Measurements from ENCODE around the gene KCNQ1.

The KCNQ1 gene

DNA sequence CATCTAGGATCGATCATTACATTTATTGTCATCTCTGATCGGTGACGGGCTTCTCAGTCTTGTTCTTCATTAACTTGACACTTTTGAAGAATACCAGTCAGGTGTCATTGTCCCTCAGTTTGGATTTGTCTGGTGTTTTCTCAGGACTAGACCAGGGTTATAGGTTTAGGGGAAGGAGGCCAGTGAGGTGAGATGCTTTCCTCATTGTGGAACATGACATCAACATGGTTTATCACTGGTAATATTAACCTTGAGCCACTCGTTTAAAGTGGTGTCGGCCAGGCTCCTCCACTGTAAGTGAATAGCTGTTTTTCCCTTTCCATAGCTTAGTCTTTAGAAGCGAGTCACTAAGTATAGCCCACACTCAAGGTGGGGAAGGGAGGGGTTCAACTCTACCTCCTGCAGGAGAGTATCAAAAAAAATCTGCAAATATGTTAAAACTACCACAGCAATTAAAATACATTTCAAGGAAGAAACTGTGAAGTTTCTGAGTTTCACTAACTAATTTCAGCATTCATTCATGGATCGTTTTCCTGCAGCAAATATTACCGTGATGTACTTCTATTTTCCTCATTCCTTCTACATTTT is 213.0 kb downstream of the KCNQ1 start:
- no peak for DNase-seq

DNA sequence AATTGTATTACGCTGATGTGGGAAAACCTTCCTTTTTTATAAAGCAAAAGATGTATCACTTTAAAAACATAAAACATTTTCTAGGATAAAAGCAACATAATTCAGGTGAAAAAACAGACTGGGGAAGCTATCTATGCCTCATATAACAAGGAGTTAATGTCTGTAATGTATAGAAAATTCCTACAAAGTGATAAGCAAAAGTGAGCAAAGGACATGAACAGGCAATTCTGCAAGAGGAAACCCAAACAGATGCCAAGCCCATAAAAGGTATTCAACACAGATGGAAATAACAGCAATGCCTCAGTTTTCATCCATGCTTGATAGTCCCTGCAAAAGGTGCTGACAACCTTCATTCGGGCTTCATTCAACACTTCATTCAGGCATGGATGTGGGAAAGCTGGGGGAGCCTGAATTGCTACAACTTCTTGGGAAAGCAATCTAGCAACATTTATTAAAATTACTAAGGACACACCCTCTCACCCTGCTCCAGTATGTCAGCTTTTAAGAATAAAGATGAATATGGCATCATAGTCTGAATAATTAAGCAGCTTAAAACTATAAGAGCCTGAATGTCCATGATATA is 215.6 kb downstream of the KCNQ1 start:
- DNase-seq, result no peak

DNA sequence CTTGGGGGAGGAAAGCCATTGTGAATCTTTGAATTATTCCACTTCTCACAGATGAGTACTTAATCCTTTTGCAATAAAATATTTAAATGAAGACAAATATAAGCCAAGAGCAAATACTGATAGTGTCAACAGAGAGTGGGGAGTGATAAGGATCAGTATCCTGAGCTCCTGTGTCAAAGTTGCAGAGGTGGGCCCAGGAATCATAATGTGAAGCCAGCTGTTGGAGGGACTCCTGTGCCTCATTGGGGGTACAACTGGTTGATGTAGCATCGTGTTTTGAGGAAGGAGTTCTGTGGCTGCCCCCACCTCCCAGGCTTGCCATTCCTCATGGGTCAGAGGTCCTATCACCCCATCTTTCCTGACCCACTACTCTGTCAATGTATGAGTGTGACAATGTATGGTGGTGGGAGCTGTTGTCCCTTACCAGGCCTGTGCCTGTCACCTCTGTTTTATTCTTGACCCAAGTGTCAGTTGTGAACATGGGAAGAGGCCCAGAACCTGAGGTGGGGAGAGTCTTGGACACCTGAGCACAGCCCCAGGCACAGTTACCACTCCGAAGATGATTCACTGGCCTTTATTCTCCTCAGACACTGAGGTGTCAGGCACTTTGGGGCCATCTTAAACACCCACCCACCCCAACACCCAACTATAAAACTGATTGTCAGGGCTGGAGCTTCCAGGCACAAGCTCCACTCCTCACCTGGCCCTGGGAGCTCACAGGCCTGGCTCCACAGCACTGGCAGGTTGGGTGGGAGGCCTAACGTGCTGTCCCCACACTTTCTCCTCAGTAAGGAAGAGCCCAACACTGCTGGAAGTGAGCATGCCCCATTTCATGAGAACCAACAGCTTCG is 216.6 kb downstream of the KCNQ1 start:
- DNase-seq, result no peak

DNA sequence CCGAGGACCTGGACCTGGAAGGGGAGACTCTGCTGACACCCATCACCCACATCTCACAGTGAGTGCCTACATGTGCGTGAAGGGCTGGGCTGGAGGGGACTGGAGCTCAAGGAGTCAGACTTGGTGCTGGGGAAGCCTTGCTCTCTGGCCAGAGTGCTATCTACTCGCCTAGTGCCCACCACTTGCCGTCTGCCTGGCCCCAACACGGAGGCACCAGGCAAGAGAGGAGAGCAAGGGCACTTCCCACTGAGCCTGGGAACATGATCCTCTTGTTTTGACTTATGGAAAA is 217.2 kb downstream of the KCNQ1 start:
- DNase-seq, result no peak

DNA sequence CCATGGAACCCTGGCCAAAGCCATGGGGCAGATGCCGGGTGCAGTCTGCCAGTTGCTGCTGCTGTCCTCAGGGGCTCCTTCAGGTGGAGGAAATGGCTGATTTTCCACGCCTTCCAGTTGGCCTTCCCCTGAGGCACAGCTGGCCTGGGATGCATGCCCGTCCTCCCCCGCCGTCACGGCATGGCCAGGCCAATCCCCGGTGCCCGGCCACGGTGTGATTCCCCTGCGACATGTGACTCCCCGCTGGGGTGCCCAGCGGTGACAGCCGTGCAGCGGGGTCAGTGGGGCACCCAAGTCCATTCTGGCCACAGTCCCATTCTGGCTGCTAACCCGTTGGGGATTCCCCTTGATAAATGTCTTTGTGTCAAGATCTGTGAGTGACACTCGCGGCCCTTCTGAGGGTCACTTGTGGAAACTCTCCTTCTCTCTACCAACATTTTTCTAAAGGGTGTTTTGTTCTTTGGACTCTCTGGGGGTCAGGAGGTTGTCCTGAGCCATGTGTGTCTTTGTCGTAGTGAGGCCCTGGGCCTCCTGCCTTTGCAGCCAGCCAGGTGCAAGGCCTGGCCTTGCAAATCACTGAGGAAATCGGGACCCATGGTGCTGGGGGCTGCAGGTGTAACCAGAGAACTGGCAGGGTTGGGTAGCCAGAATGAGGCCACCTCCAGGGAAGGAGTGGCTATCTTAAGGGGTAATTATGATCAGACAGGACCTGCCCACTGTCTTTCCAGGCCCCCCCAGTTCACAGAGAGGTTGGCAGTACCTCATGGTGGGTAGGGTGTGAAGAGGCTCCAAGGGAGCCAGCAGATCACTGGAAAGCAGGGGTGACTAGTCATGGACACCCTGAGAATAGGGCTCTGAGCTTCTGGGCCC is 217.9 kb downstream of the KCNQ1 start:
- no peak for DNase-seq

DNA sequence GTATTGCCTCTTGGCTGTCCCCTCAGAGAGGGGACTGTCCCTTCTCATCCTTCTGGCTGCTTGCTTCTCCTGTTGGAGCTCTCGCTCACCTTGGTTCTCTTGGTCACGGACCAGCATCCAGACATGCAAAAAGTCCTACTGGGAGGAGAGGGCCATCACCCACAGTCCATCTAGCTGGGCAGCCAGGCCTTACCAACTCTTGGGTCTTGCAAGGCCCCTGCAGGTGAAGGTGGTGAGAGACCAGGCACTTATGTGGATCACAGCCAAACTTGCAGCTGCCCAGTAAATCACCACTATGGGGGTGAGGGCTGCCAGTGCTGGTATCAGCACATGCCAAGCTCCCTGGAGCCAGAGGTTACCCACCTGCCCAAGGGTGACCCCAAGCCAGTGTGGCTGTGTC is 218.7 kb downstream of the KCNQ1 start:
- DNase-seq, result no peak

DNA sequence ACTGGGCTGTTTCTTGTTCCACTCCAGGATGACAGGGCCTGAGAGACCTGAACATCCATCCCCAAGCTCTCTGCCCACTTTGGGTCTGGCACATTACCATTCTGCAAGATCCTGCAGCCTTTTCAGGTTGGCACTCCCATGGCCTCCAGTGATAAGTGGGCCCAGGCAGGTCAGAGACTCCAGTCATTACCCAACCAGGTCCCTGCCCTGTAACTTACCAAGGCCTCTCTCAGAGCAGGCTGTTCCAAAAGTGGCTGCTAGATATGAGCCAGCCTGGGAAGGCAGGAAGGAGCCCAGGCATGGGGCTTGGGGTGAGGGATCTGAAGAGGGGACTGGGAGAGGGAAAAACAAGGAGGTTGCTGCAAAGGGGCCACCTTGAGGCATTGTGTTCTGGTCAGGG is 219.1 kb downstream of the KCNQ1 start:
- DNase-seq, result no peak

DNA sequence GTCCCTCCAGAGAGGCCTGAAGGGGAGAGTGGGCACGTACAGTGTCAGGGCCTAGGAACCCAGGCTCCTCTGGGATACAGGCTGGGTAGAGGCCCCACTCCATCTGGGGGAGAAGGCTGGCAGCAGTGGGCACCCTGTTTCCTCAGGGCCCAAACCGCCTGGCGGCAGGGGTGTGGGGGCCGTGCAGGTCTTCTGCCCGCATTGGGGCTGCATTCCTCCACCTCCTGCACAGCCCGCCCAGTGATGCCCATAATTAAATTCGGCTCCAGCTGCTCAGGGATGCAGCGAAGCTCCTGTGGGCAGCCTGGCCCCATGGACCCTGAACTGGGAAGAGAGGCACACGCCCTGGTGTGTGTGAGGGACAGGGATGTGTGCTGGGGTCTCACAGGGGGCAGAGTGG is 219.6 kb downstream of the KCNQ1 start:
- DNase-seq, result no peak

DNA sequence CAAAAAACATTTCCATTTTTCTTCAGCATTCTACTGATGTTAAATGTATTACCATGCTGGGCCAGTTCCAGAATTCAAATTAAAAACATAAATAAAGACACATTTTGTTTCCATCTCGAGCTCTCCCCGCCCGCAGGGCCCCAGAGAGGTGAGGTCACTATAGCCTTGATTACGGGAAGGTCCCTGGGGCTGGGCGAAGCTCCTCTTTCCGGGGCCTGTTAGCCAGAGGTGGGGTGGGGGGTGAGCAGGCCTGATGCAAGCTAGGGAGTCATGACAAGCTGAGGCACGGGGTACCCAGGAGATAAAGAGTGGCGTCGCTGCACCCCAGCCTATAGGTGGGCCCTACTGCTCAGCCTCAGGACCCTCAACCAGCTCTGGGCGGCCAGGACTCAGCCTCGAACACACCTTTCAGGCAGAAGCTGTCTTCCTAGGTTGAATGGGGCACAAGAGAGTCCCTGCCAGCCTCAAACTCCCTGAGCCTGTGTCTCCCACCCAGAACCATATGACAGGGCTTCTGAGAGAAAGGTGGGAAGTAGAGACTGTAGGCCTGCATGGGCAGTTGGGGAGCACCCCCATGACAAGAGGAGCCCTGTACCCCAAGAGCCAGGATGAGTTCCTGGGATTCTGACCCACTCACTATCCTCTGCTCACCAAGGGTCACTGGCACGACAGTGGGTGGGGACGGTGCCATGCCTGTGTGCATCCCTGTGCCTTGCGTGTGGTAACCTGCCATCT is 220.2 kb downstream of the KCNQ1 start:
- DNase-seq, result no peak

DNA sequence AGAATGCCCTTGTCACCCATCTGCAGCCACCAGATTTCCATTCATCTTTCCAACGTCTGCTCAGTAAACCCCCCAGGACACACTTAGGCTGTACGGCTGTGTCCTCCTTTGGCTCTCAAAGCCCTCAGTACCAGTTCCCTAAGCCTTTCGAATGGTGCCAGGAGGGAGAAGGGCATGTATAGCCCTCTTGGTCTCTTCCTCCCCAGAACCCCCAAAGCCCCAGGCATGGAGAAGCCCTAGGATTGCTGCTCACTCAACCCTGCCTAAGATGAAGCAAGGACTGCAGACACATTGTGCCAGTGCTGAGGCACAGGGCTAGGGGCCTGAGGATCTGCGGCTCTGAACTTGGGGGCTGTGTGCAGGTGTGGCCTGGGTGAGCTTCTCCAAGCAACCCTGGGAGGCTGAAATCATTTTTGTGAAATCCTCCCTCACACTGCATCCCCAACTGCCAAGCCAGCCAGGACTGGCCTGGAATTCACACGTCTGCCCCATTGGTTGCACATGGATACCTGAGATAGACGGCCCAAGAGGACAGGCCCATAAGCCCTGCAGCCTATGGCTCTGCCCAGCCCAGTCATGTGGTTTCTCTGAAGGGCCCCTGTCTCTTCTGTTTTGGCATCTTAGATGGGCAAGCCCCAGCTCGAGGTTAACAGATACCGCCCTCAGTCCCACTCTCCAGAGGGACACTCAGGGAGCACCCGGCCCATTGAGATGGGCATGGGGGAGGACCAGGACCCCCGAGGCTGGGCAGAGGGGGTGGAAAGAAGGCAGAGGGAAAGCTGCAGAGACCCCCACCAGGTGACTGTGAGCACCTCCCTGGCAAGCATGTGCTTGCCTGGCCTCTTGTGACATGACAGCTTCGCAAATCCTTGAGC is 221.0 kb downstream of the KCNQ1 start:
- DNase-seq, result no peak

DNA sequence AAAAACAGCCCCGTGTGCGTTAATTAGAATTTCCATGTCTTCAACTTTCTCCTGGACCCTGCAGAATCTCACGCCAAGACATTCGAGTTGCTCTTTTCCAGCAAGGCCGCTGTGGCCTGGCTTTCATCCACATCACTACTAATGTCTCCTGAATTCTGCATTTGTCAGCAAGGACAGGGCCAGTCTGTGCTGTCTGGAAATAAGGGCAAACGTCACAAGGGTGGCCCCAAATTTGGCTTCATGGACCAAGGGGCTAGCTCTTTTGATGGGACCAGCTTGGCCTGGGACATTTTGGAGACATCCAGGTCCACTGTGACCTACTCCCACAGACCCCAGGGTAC is 221.6 kb downstream of the KCNQ1 start:
- DNase-seq, result no peak

DNA sequence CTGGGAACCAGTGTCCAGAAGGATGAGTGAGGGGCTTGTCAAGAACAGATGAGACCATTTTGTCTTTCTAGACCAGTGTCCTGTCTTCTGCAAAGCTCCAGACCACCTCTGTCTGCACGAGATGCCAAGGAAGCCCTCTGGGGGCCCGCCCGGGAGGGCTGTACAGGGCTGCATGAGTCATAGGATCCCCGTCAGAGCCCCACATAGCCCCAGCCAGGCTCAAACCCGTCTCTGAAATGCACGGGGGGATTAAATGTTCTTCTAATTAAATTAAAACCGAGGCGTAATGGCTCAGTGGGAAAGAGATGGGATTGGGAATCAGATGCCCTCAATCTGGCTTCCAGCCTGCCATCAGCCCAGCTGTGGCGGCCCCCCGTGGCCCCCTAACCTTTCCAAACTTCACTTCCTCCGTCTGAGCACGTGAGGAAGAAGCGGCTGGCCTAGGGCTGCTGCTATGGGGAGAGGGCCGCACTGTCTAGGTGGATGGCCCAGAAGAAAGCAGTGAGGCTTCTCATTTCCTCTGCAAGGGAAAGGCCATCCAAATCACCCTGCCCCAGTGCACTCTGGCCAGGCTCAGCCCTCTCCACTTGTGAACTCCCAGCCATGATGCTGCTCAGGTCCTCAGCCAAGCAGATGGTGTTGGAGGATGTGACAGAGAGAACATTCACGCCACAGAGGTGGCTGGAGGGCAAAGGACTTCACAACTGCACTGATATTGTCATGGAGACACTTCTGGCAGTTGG is 222.2 kb downstream of the KCNQ1 start:
- no peak for DNase-seq

DNA sequence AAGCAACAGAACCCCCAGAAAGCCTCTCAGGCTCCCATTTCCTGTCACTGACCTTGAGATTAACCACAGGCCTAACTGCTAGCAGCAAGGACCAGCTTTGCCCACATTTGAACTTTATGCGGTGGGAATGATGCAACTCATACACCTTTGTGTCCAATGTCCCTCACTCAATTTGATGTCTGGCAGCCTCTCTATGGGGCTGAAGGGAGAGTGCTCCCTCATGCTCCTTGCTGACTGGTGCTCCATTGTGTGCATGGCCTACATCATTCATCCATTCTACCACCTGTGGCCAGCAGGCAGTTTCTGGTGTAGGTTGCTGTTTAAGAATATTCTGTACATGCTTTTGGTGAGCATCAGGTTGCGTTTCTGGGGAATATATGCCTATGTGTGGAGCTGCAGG is 223.1 kb downstream of the KCNQ1 start:
- no peak for DNase-seq

DNA sequence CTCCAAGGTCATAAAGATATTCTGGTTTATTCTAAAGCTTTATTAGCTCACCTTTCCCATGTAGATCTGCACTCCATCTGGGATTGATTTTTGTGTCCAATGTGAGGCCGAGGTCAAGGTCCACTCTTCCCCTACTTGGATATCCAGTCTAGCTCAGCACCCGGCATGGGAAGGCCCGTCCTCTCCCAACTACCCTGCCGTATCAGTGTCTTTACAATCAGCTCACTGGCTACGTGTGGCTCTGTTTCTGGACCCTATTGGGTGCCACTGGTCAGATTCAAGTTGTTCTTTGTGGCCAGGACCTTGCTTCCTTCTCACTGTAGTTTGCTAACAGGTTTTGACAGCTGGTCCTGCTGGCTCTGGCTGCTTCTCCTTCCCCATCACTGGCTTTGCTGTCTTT is 224.1 kb downstream of the KCNQ1 start:
- DNase-seq, result no peak

DNA sequence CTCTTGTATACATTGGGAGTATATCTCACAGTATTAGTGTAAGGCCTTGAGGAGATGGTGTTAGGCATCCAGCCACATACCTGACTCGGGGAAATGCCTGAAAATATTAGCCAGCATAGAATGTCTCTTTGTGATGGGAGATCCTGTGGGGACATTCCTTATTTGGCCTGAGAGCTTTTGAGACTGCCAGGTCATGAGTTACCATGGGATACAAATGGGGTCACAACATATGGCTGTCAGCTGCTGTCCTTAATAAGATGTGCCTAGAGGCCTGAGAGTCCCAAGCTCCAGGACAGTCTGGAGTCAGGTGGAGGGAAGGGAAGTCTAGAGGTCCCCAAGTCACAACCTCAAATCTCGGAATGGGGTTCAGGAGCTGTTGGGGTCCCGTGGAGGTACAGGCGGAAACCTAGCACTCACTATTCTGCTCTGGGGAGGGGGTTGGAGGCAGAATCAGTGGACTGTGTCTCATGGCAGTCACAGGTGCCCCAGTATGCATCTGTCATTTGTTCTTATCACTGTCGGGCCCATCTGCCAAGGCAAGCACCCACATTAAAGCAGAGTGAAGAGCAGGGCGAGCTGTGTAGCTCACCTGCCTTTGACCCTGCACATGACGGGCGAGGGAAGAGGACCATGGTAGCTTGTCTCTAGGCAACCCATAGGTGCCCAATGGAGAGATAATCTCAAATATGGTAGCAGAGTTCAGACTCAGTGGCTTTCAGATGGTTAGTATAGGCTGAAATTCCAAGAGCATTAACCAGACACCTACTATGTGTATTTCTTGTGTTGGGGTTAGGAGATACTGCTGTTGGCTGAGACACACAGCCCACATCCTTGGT is 225.0 kb downstream of the KCNQ1 start:
- DNase-seq, result no peak

DNA sequence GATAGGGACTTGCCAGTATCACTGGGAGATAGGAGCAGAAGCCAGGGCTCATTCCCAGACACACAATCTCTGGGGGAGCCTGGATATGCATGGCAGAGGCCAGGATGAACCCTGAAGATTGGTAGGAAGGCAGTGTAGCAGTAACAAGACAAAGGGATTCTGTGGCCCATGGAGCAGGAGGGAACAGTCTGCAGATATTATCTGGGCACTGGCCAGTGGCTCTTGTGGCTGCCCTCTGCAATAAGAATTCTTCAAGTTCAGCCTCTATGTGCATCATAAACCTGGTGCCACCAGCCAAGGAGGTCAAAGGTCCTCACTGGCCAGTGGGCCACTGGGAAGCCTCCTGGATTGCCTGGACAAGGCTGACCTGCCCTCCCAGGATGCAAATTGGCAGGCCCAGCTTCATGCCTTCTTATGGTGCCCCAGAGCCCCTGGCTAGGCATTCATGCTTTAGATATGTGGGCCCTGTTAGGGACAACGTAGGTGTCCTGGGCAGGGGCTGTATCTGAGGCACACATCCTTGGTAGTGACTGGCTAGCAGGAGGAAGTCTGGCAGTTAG is 225.8 kb downstream of the KCNQ1 start:
- DNase-seq, result no peak

DNA sequence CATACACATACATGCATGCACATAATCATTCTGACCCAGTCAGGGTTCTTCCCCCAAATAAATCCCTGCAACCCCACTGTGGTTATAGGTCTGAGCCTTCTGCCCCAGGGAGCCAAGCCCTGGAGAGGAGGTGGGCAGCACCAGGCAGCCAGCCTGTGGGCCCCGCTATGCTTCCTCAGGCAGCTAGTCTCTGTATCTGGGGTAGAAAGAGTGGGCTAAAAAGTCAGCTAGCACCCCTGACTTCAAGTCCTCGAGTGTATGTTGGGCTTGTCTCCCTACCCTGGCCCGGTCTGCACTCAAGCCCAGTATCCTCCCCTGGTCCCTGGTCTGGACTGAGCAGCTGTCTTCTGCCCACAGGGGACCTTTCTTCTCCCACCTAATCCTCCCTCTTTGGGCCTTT is 226.9 kb downstream of the KCNQ1 start:
- DNase-seq, result no peak

DNA sequence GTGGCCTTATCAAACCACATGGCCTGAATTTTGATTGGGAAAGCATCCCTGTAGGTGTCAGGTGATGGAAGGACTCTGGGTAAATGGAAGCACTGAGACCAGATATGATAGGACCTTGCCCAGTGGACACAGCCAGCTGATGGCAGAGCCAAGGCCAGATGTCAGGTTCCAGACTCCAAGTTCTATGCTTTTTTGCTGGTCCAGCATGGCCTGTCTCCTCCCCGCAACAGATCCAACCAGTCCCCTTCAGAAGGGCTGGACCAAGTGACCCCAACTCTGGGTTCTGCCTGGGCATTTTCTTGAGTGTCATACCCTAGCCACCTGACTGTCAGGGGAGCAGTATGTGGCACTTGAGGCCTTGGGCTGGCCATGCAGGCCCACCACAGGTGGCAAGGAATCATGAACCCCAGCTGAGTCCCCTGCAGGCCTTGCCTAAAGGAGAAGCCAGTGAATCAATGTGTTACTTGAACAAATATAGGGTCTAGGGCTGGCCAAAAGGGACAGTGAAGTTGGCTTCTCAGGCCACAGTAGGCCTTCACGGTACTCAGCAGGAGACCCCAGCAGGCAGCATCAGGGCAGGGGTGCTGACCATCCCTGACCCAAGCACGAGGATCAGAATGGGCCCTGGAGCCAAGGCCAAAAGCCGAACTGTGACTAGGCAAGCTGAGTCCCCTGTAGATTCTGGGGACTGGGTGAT is 227.9 kb downstream of the KCNQ1 start:
- no peak for DNase-seq

DNA sequence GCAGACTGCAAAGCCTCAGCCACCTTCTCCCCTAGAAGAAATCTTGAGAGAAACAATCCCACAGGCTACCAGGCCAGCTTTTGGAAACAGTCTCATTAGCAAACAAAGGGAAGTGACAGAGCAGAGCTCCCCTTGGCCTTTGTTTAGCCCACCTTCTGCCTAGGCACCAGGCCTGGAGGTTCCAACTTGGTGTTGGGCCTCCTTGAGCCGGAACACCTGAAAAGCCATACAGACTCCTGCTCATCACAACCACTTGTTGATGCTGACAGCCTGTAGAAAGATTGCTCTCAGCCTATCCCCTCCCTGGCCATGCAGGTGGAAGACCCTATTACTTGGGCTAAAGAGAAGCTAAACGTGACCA is 228.4 kb downstream of the KCNQ1 start:
- no peak for DNase-seq

Data from activated gamma-delta T cell (primary cell).